K562 (cell line): Measurements from ENCODE around the gene SLAMF7. TPM values are rescaled to one million over a fixed set of nuclear protein-coding genes. Genes with fewer than 3 reads are reported as not detected.

Source experiments
- ATAC-seq: fragments of 200-7000 bp; cut with Tn5 transposase; 3 replicates; pipeline ENCODE4 v1.9.1; 2020; ENCODE audit warnings: moderate library complexity
- BruUV-seq: library from RNA; stranded (reverse); fragments of 400-500 nt; replicated peaks from 2 replicates; lab custom pipeline; 2021; lab: Mats Ljungman, UMichigan
- CTCF ChIA-PET: fragments of 300-600 bp; formaldehyde crosslinking; extraction: SDS; loops from one replicate; lab custom pipeline; 2021; ENCODE audit warnings: low intra/inter-chr PET ratio; lab: Yijun Ruan, JAX
- POLR2A ChIA-PET: fragments of 300-600, 350-650 bp; sonication (Branson Sonifier 250); formaldehyde crosslinking; extraction: SDS; loops from one replicate; lab custom pipeline; 2021; ENCODE audit warnings: antibody characterized with exemption, inconsistent platforms; lab: Yijun Ruan, JAX
- DNase-seq, 4 experiments: peaks; one replicate each; pipeline versions ENCODE4 v3.0.0 to v3.0.0-alpha.2; 2011 to 2018; ENCODE audit warnings: low spot score in 3 of 4, mixed read lengths in 3 of 4; ENCODE audit errors: extremely low read depth in 1 of 4
- FAIRE-seq: peaks from 2 replicates; lab custom pipeline; 2011; peaks lifted over from hg19 to GRCh38; lab: Jason Lieb, UNC
- H2AFZ ChIP-seq: 2 replicates; pipeline ENCODE4 v1.6.0; 2011; ENCODE audit warnings: low read depth, low read length, control low read depth, inconsistent platforms
- H3K27ac ChIP-seq: fragments of 200-600 bp; 3 replicates; pipeline ENCODE4 v1.8.0; 2011; ENCODE audit warnings: low read depth, mild to moderate bottlenecking, control low read depth, inconsistent platforms, low read length, moderate library complexity, mixed read lengths; ENCODE audit errors: extremely low read depth
- H3K27me3 ChIP-seq, 2 experiments: fragments of 300-600 bp in 1 of 2; 2 replicates in 1 of 2; 3 replicates in 1 of 2; pipeline versions ENCODE4 v1.6.0 to v1.8.0; 2011; ENCODE audit warnings: inconsistent platforms in 2 of 2, low read length in 2 of 2, mild to moderate bottlenecking in 1 of 2, mixed read lengths in 1 of 2, moderate library complexity in 1 of 2; ENCODE audit not compliant: control insufficient read depth in 2 of 2, insufficient read depth in 2 of 2
- H3K36me3 ChIP-seq: fragments of 300-600 bp; 3 replicates; pipeline ENCODE4 v1.8.0; 2011; ENCODE audit warnings: mild to moderate bottlenecking, low read length, inconsistent platforms; ENCODE audit not compliant: control insufficient read depth, insufficient read depth
- H3K4me1 ChIP-seq, 2 experiments: fragments of 200-600 bp in 1 of 2; replicated peaks in 1 of 2; 2 replicates in 1 of 2; 3 replicates in 1 of 2; pipeline versions ENCODE4 v1.5.1 to v1.8.0; 2011; ENCODE audit warnings: inconsistent platforms in 2 of 2, low read length in 2 of 2, mild to moderate bottlenecking in 1 of 2, mixed read lengths in 1 of 2, moderate library complexity in 1 of 2; ENCODE audit not compliant: control insufficient read depth in 2 of 2, insufficient read depth in 2 of 2
- H3K4me2 ChIP-seq: 2 replicates; pipeline ENCODE4 v1.6.1; 2011; ENCODE audit warnings: low read length, control low read depth, inconsistent platforms, mixed read lengths; ENCODE audit not compliant: insufficient read depth
- H3K4me3 ChIP-seq: fragments of 200-600 bp; sonication (generic), shearing (Covaris generic); 2 replicates; pipeline ENCODE4 v1.5.1; 2016; ENCODE audit warnings: control low read depth, inconsistent platforms
- H3K79me2 ChIP-seq: fragments of 200-600 bp; 3 replicates; pipeline ENCODE4 v1.8.0; 2011; ENCODE audit warnings: low read length, inconsistent platforms; ENCODE audit not compliant: control insufficient read depth, insufficient read depth
- H3K9ac ChIP-seq, 2 experiments: 2 replicates each; pipeline versions ENCODE4 v1.6.0 to v1.6.1; 2011; ENCODE audit warnings: low read depth in 2 of 2, low read length in 2 of 2, control low read depth in 1 of 2, inconsistent platforms in 1 of 2, mild to moderate bottlenecking in 1 of 2, mixed read lengths in 1 of 2; ENCODE audit not compliant: insufficient read depth in 1 of 2
- H3K9me1 ChIP-seq: one replicate; pipeline ENCODE4 v1.6.0; 2011; ENCODE audit warnings: inconsistent platforms, mild to moderate bottlenecking, low read length, moderate library complexity; ENCODE audit not compliant: control insufficient read depth, insufficient read depth
- H3K9me3 ChIP-seq: replicated peaks from 2 replicates; pipeline ENCODE4 v1.5.1; 2011; ENCODE audit warnings: low read depth, low read length, inconsistent platforms; ENCODE audit not compliant: control insufficient read depth, insufficient read depth
- H4K20me1 ChIP-seq: replicated peaks from 2 replicates; pipeline ENCODE4 v1.6.1; 2011; ENCODE audit warnings: low read length, inconsistent platforms, mixed read lengths; ENCODE audit not compliant: control insufficient read depth, insufficient read depth
- BACH1 ChIP-seq: fragments of 200-800 bp; sonication (Bioruptor generic); IDR thresholded peaks from 2 replicates; pipeline ENCODE4 v1.6.1; 2016; ENCODE audit warnings: missing genetic modification characterization, missing compliant biosample characterization
- CHD4 ChIP-seq: fragments of 200-600 bp; sonication (generic); IDR thresholded peaks from 3 replicates; pipeline ENCODE4 v1.6.1; 2012; ENCODE audit warnings: low read depth, mild to moderate bottlenecking, mixed read lengths, low read length, inconsistent platforms; ENCODE audit not compliant: insufficient read depth, insufficient replicate concordance, poor library complexity, severe bottlenecking
- CREB3 ChIP-seq: fragments of 450-650 bp; conservative IDR thresholded peaks from 2 replicates; pipeline ENCODE4 v1.6.1; 2016; ENCODE audit warnings: missing genetic modification characterization, low read depth, mild to moderate bottlenecking, missing compliant biosample characterization, moderate library complexity
- CSDE1 ChIP-seq, 2 experiments: fragments of 450-650 bp; IDR thresholded peaks; 2 replicates each; pipeline ENCODE4 v1.6.1; 2016; ENCODE audit warnings: mild to moderate bottlenecking in 1 of 2
- DDX20 ChIP-seq: fragments of 450-650 bp; IDR thresholded peaks from 2 replicates; pipeline ENCODE4 v1.6.1; 2016; ENCODE audit warnings: missing genetic modification characterization, low read depth, mild to moderate bottlenecking, missing compliant biosample characterization, moderate library complexity
- DEAF1 ChIP-seq: fragments of 450-650 bp; formaldehyde crosslinking; IDR thresholded peaks from 2 replicates; pipeline ENCODE4 v1.4.0; 2020; ENCODE audit warnings: mild to moderate bottlenecking, moderate library complexity
- HLTF ChIP-seq: fragments of 450-650 bp; IDR thresholded peaks from 2 replicates; pipeline ENCODE4 v1.6.1; 2016
- KLF6 ChIP-seq: fragments of 250-450 bp; sonication (Bioruptor Pico); IDR thresholded peaks from 2 replicates; pipeline ENCODE4 v1.4.0; 2020; ENCODE audit warnings: mild to moderate bottlenecking, moderate library complexity, borderline replicate concordance
- MTA3 ChIP-seq: fragments of 450-650 bp; formaldehyde crosslinking; IDR thresholded peaks from 2 replicates; pipeline ENCODE4 v1.6.1; 2017; ENCODE audit warnings: mild to moderate bottlenecking, borderline replicate concordance
- NCOA4 ChIP-seq: fragments of 450-650 bp; IDR thresholded peaks from 2 replicates; pipeline ENCODE4 v1.6.1; 2018; ENCODE audit warnings: mild to moderate bottlenecking; ENCODE audit not compliant: partially characterized antibody
- POLR2AphosphoS5 ChIP-seq: IDR thresholded peaks from 2 replicates; pipeline ENCODE4 v1.6.1; 2011; ENCODE audit warnings: mild to moderate bottlenecking, low read depth, low read length, moderate library complexity; ENCODE audit not compliant: control insufficient read depth, insufficient read depth
- RFX7 ChIP-seq: fragments of 250-450 bp; sonication (Bioruptor Pico); IDR thresholded peaks from 2 replicates; pipeline ENCODE4 v1.5.1; 2021; ENCODE audit warnings: mild to moderate bottlenecking
- SMARCC2 ChIP-seq: fragments of 450-650 bp; IDR thresholded peaks from 2 replicates; pipeline ENCODE4 v1.6.1; 2017; ENCODE audit warnings: antibody characterized with exemption, moderate library complexity, mild to moderate bottlenecking, low read depth
- SRSF1 ChIP-seq: fragments of 200-400 bp; formaldehyde crosslinking; IDR thresholded peaks from 2 replicates; pipeline ENCODE4 v1.6.1; 2017; ENCODE audit warnings: mild to moderate bottlenecking, low read depth, low read length, moderate library complexity
- TCF7 ChIP-seq: sonication (generic); IDR thresholded peaks from 2 replicates; pipeline ENCODE4 v1.6.1; 2016; ENCODE audit warnings: antibody characterized with exemption, borderline replicate concordance
- ZBTB17 ChIP-seq: fragments of 450-650 bp; formaldehyde crosslinking; IDR thresholded peaks from 2 replicates; pipeline ENCODE4 v1.4.0; 2020; ENCODE audit warnings: mild to moderate bottlenecking
- ZNF395 ChIP-seq: fragments of 200-800 bp; sonication (Bioruptor generic); IDR thresholded peaks from 2 replicates; pipeline ENCODE4 v1.6.1; 2017; ENCODE audit warnings: missing genetic modification characterization, missing compliant biosample characterization
- ZNF449 ChIP-seq: fragments of 250-450 bp; sonication (Bioruptor Pico); IDR thresholded peaks from 2 replicates; pipeline ENCODE4 v1.8.0; 2022; ENCODE audit warnings: moderate library complexity, mild to moderate bottlenecking, inconsistent platforms
- ZNF561 ChIP-seq: fragments of 450-650 bp; formaldehyde crosslinking; conservative IDR thresholded peaks from 2 replicates; pipeline ENCODE4 v1.4.0; 2020; ENCODE audit warnings: mild to moderate bottlenecking, moderate library complexity
- WGBS: fragments of 100-300 bp; shearing (Covaris generic); methylation state at CpG from one replicate; pipeline ENCODE4 v1.1.6; 2016; ENCODE audit warnings: low coverage, mixed read lengths; ENCODE audit not compliant: insufficient coverage; ENCODE audit errors: missing lambda C conversion rate; 5-methylcytosine and 5-hydroxymethylcytosine counted together
- in situ Hi-C: fragments of 300-500 bp; cut with MboI; formaldehyde crosslinking; loops from 4 replicates; pipeline ENCODE4 v1.15.0; 2018; ENCODE audit warnings: inconsistent platforms, mixed read lengths
- intact Hi-C: fragments of 100-400 bp; cut with micrococcal nuclease; formaldehyde crosslinking; loops from 2 replicates; pipeline ENCODE4 v1.14.2; 2022
- polyA plus RNA-seq, 8 experiments: library from polyadenylated mRNA; depleted of rRNA in 4 of 8; stranded (reverse) in 5 of 8; unstranded in 3 of 8; fragments of >200 nt; fragmentation: Nextera tagmentation in 2 of 8; fragmentation: Illumina TruSeq in 1 of 8; extraction: Ambion mirVana in 2 of 8; extraction: Trizol in 1 of 8; gene quantifications; 2 replicates each; pipeline versions ENCODE4 v1.2.1 to v1.2.3, GENCODE V29; 2011 to 2014; ENCODE audit warnings: inconsistent platforms in 1 of 8, missing spikeins in 1 of 8
- total RNA-seq, 7 experiments: library from RNA; depleted of rRNA in 6 of 7; stranded (reverse); fragments of >200 nt in 6 of 7; fragmentation: Illumina TruSeq in 2 of 7; extraction: Trizol in 2 of 7; gene quantifications; 2 replicates each; pipeline versions ENCODE4 v1.2.1 to v1.2.3, GENCODE V29; 2011 to 2021; ENCODE audit warnings: low replicate concordance in 1 of 7

SLAMF7 gene
- total and polyA plus RNA-seq, 9 of the 15 experiments (the other 6 are each of a cell fraction or from before 2014, with no cell fraction given) = 0.11 to 1.2 (median 0.22) TPM; not detected in 2

GRCh38 chr1:160702100-160702499, 36.9 kb upstream of the SLAMF7 start:
- DNase-seq = no peak
- Histone ChIP-seq H2AFZ (no peak overlapping the region), H4K20me1 (no peaks in the 10 kb centered on the region), H3K9me3 (no peaks in the 10 kb centered on the region), H3K79me2 (no peaks in the 10 kb centered on the region), H3K4me1 (no peaks in the 10 kb centered on the region), H3K4me2 (no peak overlapping the region), H3K9ac (no peak overlapping the region), H3K36me3 (no peaks in the 10 kb centered on the region), H3K27ac (no peak overlapping the region), H3K4me3 (no peak overlapping the region), H3K9me1 (no peaks in the 10 kb centered on the region), H3K27me3 (peaks cover 13 to 18% of the 10 kb centered on the region in 2 experiments)
- POLR2A ChIA-PET = no interaction called here
- in situ Hi-C loops = no loop called here
- 17% methylated on average over 5 of the region's 5 CpGs for WGBS
- intact Hi-C loops = no loop called here
- FAIRE-seq = no peak
- CTCF ChIA-PET = no interaction called here
- no peak for ATAC-seq
- no TSS peak for BruUV-seq
- TF ChIP-seq MTA3 = no peak
- no peak for TF ChIP-seq NCOA4
- TF ChIP-seq SRSF1 = no peak
- no peak for TF ChIP-seq ZBTB17
- TF ChIP-seq ZNF449 (CRISPR knock-in tag) = no peak
- no peak for TF ChIP-seq ZNF395 (CRISPR knock-in tag)
- TF ChIP-seq KLF6 (CRISPR knock-in tag) = no peak
- no peak for TF ChIP-seq BACH1
- TF ChIP-seq CSDE1 (IDR thresholded peaks at IDR 0.05) = no peak
- no peak for TF ChIP-seq CREB3 (tag)
- no peak for TF ChIP-seq POLR2AphosphoS5
- TF ChIP-seq TCF7 = no peak
- no peak for TF ChIP-seq RFX7 (CRISPR knock-in tag)
- no peak for TF ChIP-seq DEAF1 (CRISPR knock-in tag)
- TF ChIP-seq DDX20 (tag) = no peak
- no peak for TF ChIP-seq ZNF561 (CRISPR knock-in tag)
- no peak for TF ChIP-seq CHD4
- TF ChIP-seq SMARCC2 = no peak
- TF ChIP-seq HLTF = no peak
